ENCODE data around the gene JAZF1. TPM values are rescaled to one million over a fixed set of nuclear protein-coding genes. Genes with fewer than 3 reads are reported as not detected.

JAZF1 gene
- total and polyA plus RNA-seq, 2 donors: 3.9 to 14.5 TPM

- no peak overlapping the region for H3K4me3 ChIP-seq (ENCODE audit: low read length in 2 of 2)
- WGBS: 97% methylated on average over 4 of the region's 4 CpGs
- no peaks in the 10 kb centered on the region for H3K36me3 ChIP-seq (ENCODE audit: control insufficient read depth in 2 of 2, insufficient read depth in 2 of 2, low read length in 1 of 2)
- no peak overlapping the region for H3K27ac ChIP-seq (ENCODE audit: low read depth in 1 of 2, low read length in 1 of 2)
- H3K4me1 ChIP-seq (ENCODE audit: control insufficient read depth in 2 of 2, insufficient read depth in 2 of 2, low read length in 2 of 2): no peaks in the 10 kb centered on the region
- no peak for DNase-seq (ENCODE audit: low read depth in 6 of 9, low spot score in 9 of 9)
- H3K27me3 ChIP-seq (ENCODE audit: control insufficient read depth in 2 of 2, insufficient read depth in 1 of 2, low read length in 1 of 2): no peaks in the 10 kb centered on the region
- no peaks in the 10 kb centered on the region for H3K9me3 ChIP-seq (ENCODE audit: control insufficient read depth in 2 of 2, insufficient read depth in 1 of 2, low read length in 1 of 2)
Observed at GRCh38 chr7:28165961-28166955, 14.3 kb downstream of the JAZF1 start.

DNA sequence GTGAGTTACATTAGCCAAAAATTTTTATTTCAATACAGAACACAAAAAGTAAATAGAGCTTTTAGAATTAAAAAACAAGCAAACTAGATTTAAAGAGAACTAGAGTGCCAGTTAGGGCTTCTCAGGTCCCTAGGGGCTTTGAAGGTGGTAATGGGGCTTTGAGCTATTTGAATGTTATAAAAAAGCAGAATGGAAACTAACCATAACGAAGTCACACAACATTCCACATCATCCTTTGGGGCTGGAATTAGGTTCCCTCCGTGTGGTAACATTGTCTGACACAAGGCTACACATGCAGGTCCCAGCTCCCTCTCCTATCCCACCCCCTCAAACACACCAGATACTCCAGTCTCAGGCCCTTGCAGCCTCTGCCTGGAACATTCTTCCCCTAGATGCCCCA, 15.3 kb downstream of the JAZF1 start:
- WGBS: 87% methylated on average over 2 of the region's 2 CpGs
- no peak for DNase-seq (ENCODE audit: low read depth in 6 of 9, low spot score in 9 of 9)
- no peaks in the 10 kb centered on the region for H3K27me3 ChIP-seq (ENCODE audit: control insufficient read depth in 2 of 2, insufficient read depth in 1 of 2, low read length in 1 of 2)
- no peaks in the 10 kb centered on the region for H3K36me3 ChIP-seq (ENCODE audit: control insufficient read depth in 2 of 2, insufficient read depth in 2 of 2, low read length in 1 of 2)
- H3K9me3 ChIP-seq (ENCODE audit: control insufficient read depth in 2 of 2, insufficient read depth in 1 of 2, low read length in 1 of 2): no peaks in the 10 kb centered on the region
- no peaks in the 10 kb centered on the region for H3K4me1 ChIP-seq (ENCODE audit: control insufficient read depth in 2 of 2, insufficient read depth in 2 of 2, low read length in 2 of 2)
- H3K4me3 ChIP-seq (ENCODE audit: low read length in 2 of 2): no peak overlapping the region
- H3K27ac ChIP-seq (ENCODE audit: low read depth in 1 of 2, low read length in 1 of 2): no peak overlapping the region

GRCh38 chr7:28163949-28164348, 16.6 kb downstream of the JAZF1 start:
- Histone ChIP-seq H3K4me1 (ENCODE audit: control insufficient read depth in 2 of 2, insufficient read depth in 2 of 2, low read length in 2 of 2) (no peaks in the 10 kb centered on the region), H3K27ac (ENCODE audit: low read depth in 1 of 2, low read length in 1 of 2) (no peak overlapping the region), H3K4me3 (ENCODE audit: low read length in 2 of 2) (no peak overlapping the region)

GRCh38 chr7:28161331-28161730, 19.3 kb downstream of the JAZF1 start:
- no peak for DNase-seq (ENCODE audit: low read depth in 6 of 9, low spot score in 9 of 9)
- H3K27ac ChIP-seq (ENCODE audit: low read depth in 1 of 2, low read length in 1 of 2): no peak overlapping the region
- H3K9me3 ChIP-seq (ENCODE audit: control insufficient read depth in 2 of 2, insufficient read depth in 1 of 2, low read length in 1 of 2): no peaks in the 10 kb centered on the region
- 94% methylated on average over 1 of the region's 1 CpG for WGBS
- H3K4me1 ChIP-seq (ENCODE audit: control insufficient read depth in 2 of 2, insufficient read depth in 2 of 2, low read length in 2 of 2): no peaks in the 10 kb centered on the region
- H3K36me3 ChIP-seq (ENCODE audit: control insufficient read depth in 2 of 2, insufficient read depth in 2 of 2, low read length in 1 of 2): no peaks in the 10 kb centered on the region
- no peak overlapping the region for H3K4me3 ChIP-seq (ENCODE audit: low read length in 2 of 2)
- H3K27me3 ChIP-seq (ENCODE audit: control insufficient read depth in 2 of 2, insufficient read depth in 1 of 2, low read length in 1 of 2): no peaks in the 10 kb centered on the region

More at GRCh38 chr7:28163949-28164348, 16.6 kb downstream of the JAZF1 start:
- H3K9me3 ChIP-seq (ENCODE audit: control insufficient read depth in 2 of 2, insufficient read depth in 1 of 2, low read length in 1 of 2): no peaks in the 10 kb centered on the region
- no peaks in the 10 kb centered on the region for H3K27me3 ChIP-seq (ENCODE audit: control insufficient read depth in 2 of 2, insufficient read depth in 1 of 2, low read length in 1 of 2)
- no peak for DNase-seq (ENCODE audit: low read depth in 6 of 9, low spot score in 9 of 9)
- no peaks in the 10 kb centered on the region for H3K36me3 ChIP-seq (ENCODE audit: control insufficient read depth in 2 of 2, insufficient read depth in 2 of 2, low read length in 1 of 2)

DNA sequence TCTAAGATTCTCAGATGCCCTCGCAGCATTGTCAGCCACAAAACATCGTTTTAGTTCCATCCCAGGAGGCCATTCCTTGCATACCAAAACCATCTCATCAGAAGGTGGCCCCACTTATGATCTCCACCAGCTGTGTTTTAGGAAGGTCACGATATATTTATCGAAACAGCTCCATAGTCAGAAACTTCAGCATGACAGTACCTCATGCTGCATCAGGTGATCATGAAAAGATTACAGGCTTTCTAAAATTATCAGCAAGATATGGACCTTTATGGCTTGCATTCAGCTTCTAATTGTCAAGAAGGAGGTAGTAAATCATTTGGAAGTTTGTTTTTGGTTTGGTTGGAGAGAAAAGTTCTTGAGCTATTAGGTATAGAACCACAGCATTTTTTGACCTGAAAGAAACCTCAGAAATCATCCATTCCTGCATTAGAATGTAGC, 20.0 kb downstream of the JAZF1 start:
- Histone ChIP-seq H3K27ac (ENCODE audit: low read depth in 1 of 2, low read length in 1 of 2) (no peak overlapping the region), H3K36me3 (ENCODE audit: control insufficient read depth in 2 of 2, insufficient read depth in 2 of 2, low read length in 1 of 2) (no peaks in the 10 kb centered on the region), H3K9me3 (ENCODE audit: control insufficient read depth in 2 of 2, insufficient read depth in 1 of 2, low read length in 1 of 2) (no peaks in the 10 kb centered on the region), H3K27me3 (ENCODE audit: control insufficient read depth in 2 of 2, insufficient read depth in 1 of 2, low read length in 1 of 2) (no peaks in the 10 kb centered on the region), H3K4me1 (ENCODE audit: control insufficient read depth in 2 of 2, insufficient read depth in 2 of 2, low read length in 2 of 2) (peaks cover 0 to 5% of the 10 kb centered on the region in 2 donors), H3K4me3 (ENCODE audit: low read length in 2 of 2) (no peak overlapping the region)
- no peak for DNase-seq (ENCODE audit: low read depth in 6 of 9, low spot score in 9 of 9)
- WGBS: 96% methylated on average over 4 of the region's 4 CpGs

DNA sequence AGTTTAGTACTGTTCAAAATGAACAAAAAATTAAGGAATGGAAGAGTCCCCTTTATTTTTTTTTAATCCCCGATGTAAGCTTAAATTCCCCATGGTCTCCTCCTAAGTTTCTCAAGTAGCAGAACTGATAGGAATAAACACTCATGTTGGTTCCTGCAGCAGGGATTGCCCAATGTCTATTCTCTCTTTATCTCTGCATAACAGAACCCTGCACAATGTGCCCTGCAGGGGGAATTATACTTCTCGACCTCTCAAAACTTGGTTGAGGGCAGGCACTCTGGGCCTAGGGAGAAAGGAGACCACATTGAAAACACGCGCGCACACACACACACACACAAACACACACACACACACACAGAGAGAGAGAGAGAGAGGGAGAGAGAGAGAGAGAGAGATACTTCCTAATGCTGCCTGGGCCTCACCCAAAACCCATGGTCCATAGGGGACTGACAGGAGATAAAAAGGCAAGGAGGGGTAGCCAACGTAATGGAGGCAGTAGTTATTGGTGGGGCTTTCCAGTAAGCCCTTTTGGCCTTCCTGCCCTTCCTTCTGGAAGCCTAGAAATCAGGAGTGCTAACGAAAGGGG, 22.7 kb downstream of the JAZF1 start:
- Histone ChIP-seq H3K27ac (ENCODE audit: low read depth in 1 of 2, low read length in 1 of 2) (no peak overlapping the region), H3K4me1 (ENCODE audit: control insufficient read depth in 2 of 2, insufficient read depth in 2 of 2, low read length in 2 of 2) (peaks cover 0 to 5% of the 10 kb centered on the region in 2 donors), H3K4me3 (ENCODE audit: low read length in 2 of 2) (no peak overlapping the region), H3K36me3 (ENCODE audit: control insufficient read depth in 2 of 2, insufficient read depth in 2 of 2, low read length in 1 of 2) (no peaks in the 10 kb centered on the region), H3K27me3 (ENCODE audit: control insufficient read depth in 2 of 2, insufficient read depth in 1 of 2, low read length in 1 of 2) (no peaks in the 10 kb centered on the region), H3K9me3 (ENCODE audit: control insufficient read depth in 2 of 2, insufficient read depth in 1 of 2, low read length in 1 of 2) (no peaks in the 10 kb centered on the region)
- no peak for DNase-seq (ENCODE audit: low read depth in 6 of 9, low spot score in 9 of 9)
- 91% methylated on average over 7 of the region's 7 CpGs for WGBS

DNA sequence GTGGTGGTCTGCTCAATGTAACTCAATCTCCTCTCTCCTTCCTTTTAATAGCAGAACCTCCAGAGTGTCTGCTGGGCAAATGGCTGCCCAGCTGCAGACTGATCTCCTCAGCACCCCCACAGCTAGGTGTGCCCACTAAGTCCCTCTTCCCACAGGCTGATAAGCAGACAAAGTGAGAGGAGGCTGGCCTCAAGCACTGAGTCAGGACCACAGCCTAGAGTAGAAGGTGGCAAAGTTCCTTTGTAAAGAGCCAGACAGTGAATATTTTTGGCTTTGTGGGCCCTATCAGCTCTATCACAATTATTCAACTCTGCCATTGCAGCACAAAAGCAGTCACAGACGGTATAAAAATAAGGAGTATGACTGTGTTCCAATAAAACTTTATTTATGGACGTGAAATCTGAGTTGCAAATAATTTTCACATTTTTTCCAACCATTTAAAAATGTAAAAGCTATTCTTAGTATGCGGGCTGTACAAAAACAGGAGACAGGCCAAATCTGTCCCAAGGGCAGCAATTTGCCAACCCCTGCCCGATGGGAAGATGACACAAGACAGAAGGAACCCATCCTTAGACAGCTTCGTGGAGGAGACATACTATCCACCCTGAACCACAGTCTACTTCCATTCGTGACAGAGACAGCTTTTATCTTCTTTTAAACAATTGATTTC, 23.4 kb downstream of the JAZF1 start:
- H3K4me1 ChIP-seq (ENCODE audit: control insufficient read depth in 2 of 2, insufficient read depth in 2 of 2, low read length in 2 of 2): peaks cover 0 to 5% of the 10 kb centered on the region in 2 donors
- no peaks in the 10 kb centered on the region for H3K27me3 ChIP-seq (ENCODE audit: control insufficient read depth in 2 of 2, insufficient read depth in 1 of 2, low read length in 1 of 2)
- no peak overlapping the region for H3K4me3 ChIP-seq (ENCODE audit: low read length in 2 of 2)
- no peaks in the 10 kb centered on the region for H3K9me3 ChIP-seq (ENCODE audit: control insufficient read depth in 2 of 2, insufficient read depth in 1 of 2, low read length in 1 of 2)
- H3K36me3 ChIP-seq (ENCODE audit: control insufficient read depth in 2 of 2, insufficient read depth in 2 of 2, low read length in 1 of 2): no peaks in the 10 kb centered on the region
- H3K27ac ChIP-seq (ENCODE audit: low read depth in 1 of 2, low read length in 1 of 2): no peak overlapping the region
- 96% methylated on average over 6 of the region's 6 CpGs for WGBS
- no peak for DNase-seq (ENCODE audit: low read depth in 6 of 9, low spot score in 9 of 9)

GRCh38 chr7:28156401-28156800, 24.2 kb downstream of the JAZF1 start:
- Histone ChIP-seq H3K4me1 (ENCODE audit: control insufficient read depth in 2 of 2, insufficient read depth in 2 of 2, low read length in 2 of 2) (peaks cover 0 to 5% of the 10 kb centered on the region in 2 donors), H3K9me3 (ENCODE audit: control insufficient read depth in 2 of 2, insufficient read depth in 1 of 2, low read length in 1 of 2) (no peaks in the 10 kb centered on the region), H3K36me3 (ENCODE audit: control insufficient read depth in 2 of 2, insufficient read depth in 2 of 2, low read length in 1 of 2) (no peaks in the 10 kb centered on the region), H3K4me3 (ENCODE audit: low read length in 2 of 2) (no peak overlapping the region), H3K27me3 (ENCODE audit: control insufficient read depth in 2 of 2, insufficient read depth in 1 of 2, low read length in 1 of 2) (no peaks in the 10 kb centered on the region), H3K27ac (ENCODE audit: low read depth in 1 of 2, low read length in 1 of 2) (no peak overlapping the region)
- WGBS: 98% methylated on average over 4 of the region's 4 CpGs
- DNase-seq (ENCODE audit: low read depth in 6 of 9, low spot score in 9 of 9): no peak

GRCh38 chr7:28155964-28156363, 24.6 kb downstream of the JAZF1 start:
- Histone ChIP-seq H3K27ac (ENCODE audit: low read depth in 1 of 2, low read length in 1 of 2) (no peak overlapping the region), H3K9me3 (ENCODE audit: control insufficient read depth in 2 of 2, insufficient read depth in 1 of 2, low read length in 1 of 2) (no peaks in the 10 kb centered on the region), H3K4me1 (ENCODE audit: control insufficient read depth in 2 of 2, insufficient read depth in 2 of 2, low read length in 2 of 2) (peaks cover 0 to 5% of the 10 kb centered on the region in 2 donors), H3K4me3 (ENCODE audit: low read length in 2 of 2) (no peak overlapping the region), H3K36me3 (ENCODE audit: control insufficient read depth in 2 of 2, insufficient read depth in 2 of 2, low read length in 1 of 2) (no peaks in the 10 kb centered on the region), H3K27me3 (ENCODE audit: control insufficient read depth in 2 of 2, insufficient read depth in 1 of 2, low read length in 1 of 2) (no peaks in the 10 kb centered on the region)
- no peak for DNase-seq (ENCODE audit: low read depth in 6 of 9, low spot score in 9 of 9)
- 91% methylated on average over 3 of the region's 3 CpGs for WGBS

Data from thymus (tissue), 11 donors.